Parathyroid adenoma (tissue), 2 donors: ENCODE data around the gene MRPL10.
A peak's percentile ranks its signal among the peaks of the same experiment; 100 is the strongest.

Experiments used
- H2AFZ ChIP-seq: fragments of 300-600 bp; sonication (generic); one replicate; pipeline ENCODE4 v1.7.0; 2017; ENCODE audit warnings: antibody characterized with exemption, mild to moderate bottlenecking
- H3K27ac ChIP-seq: fragments of 300-600 bp; sonication (generic); one replicate; pipeline ENCODE4 v1.7.0; 2017
- H3K27me3 ChIP-seq: fragments of 300-600 bp; sonication (generic); one replicate; pipeline ENCODE4 v1.7.0; 2017; ENCODE audit warnings: low read length; ENCODE audit not compliant: control insufficient read depth, insufficient read depth
- H3K36me3 ChIP-seq: fragments of 300-600 bp; sonication (generic); one replicate; pipeline ENCODE4 v1.7.0; 2017; ENCODE audit warnings: low read length; ENCODE audit not compliant: control insufficient read depth, insufficient read depth
- H3K4me1 ChIP-seq: fragments of 300-600 bp; sonication (generic); one replicate; pipeline ENCODE4 v1.7.0; 2017; ENCODE audit warnings: control low read depth
- H3K4me2 ChIP-seq: fragments of 300-600 bp; sonication (generic); one replicate; pipeline ENCODE4 v1.7.0; 2017; ENCODE audit warnings: low read length
- H3K4me3 ChIP-seq: fragments of 300-600 bp; sonication (generic); one replicate; pipeline ENCODE4 v1.7.0; 2017; ENCODE audit warnings: low read depth, low read length
- H3K79me2 ChIP-seq: fragments of 300-600 bp; sonication (generic); one replicate; pipeline ENCODE4 v1.7.0; 2017; ENCODE audit warnings: control low read depth
- H3K9ac ChIP-seq: fragments of 300-600 bp; sonication (generic); one replicate; pipeline ENCODE4 v1.7.0; 2017; ENCODE audit warnings: mild to moderate bottlenecking
- H3K9me3 ChIP-seq: fragments of 300-600 bp; sonication (generic); one replicate; pipeline ENCODE4 v1.7.0; 2017; ENCODE audit warnings: low read length; ENCODE audit not compliant: control insufficient read depth
- CTCF ChIP-seq: fragments of 300-600 bp; sonication (generic); IDR thresholded peaks from one replicate; pipeline ENCODE4 v1.7.0; 2017; ENCODE audit warnings: antibody characterized with exemption, mild to moderate bottlenecking
- donor health status: primary hyperparathyroidism.

Gene MRPL10

DNA sequence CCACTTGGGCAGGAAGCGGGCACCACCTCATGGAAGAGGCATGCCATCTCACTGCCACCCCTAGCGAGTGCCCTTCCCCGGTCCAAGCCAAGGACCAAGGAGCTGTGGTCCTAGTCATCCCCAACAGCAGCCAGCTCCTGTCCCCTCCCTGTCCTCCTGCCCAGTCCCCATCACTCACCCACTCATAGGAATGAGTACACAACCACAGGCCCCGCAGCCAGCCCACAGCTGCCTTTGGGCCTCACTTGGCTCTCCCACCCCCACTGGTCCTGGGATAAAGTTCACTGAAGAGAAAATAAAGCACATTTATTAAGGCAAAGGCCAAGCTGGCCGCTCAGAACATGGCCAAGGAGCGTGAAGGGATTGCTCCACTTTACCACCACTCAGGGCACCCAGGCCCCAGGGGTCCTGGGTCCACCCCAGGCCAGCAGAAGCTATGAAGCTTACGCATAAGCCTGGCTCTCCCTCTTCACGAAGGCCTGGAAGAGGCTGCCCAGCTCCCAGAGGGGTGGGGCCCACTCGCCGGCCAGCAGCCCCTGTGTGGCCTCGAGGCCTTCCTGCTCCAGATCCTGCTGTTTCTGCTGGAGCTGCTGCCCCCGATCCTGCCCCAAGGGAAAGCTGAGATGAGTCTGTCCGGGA, 6.2 kb upstream of the MRPL10 start:
- H3K36me3 ChIP-seq, result no peaks in the 10 kb centered on the region
- no peaks in the 10 kb centered on the region for H3K79me2 ChIP-seq
- no peak overlapping the region for H3K4me3 ChIP-seq
- no peak overlapping the region for H2AFZ ChIP-seq
- no peak overlapping the region for H3K4me2 ChIP-seq
- no peaks in the 10 kb centered on the region for H3K27me3 ChIP-seq
- TF ChIP-seq CTCF, result no peak
- H3K4me1 ChIP-seq, result peaks cover 18% of the 10 kb centered on the region
- no peak overlapping the region for H3K9ac ChIP-seq
- no peaks in the 10 kb centered on the region for H3K9me3 ChIP-seq
- no peak overlapping the region for H3K27ac ChIP-seq

- H3K4me2 ChIP-seq, result no peak overlapping the region
- H3K4me3 ChIP-seq, result no peak overlapping the region
- H3K9ac ChIP-seq, result no peak overlapping the region
- H3K4me1 ChIP-seq, result peaks cover 16% of the 10 kb centered on the region
- H3K27ac ChIP-seq, result no peak overlapping the region
- no peak for TF ChIP-seq CTCF
- no peaks in the 10 kb centered on the region for H3K9me3 ChIP-seq
- no peak overlapping the region for H2AFZ ChIP-seq
- H3K79me2 ChIP-seq, result no peaks in the 10 kb centered on the region
- no peaks in the 10 kb centered on the region for H3K27me3 ChIP-seq
- no peaks in the 10 kb centered on the region for H3K36me3 ChIP-seq
Observed at GRCh38 chr17:47836601-47837000, 5.3 kb upstream of the MRPL10 start.

GRCh38 chr17:47834756-47835155, 3.4 kb upstream of the MRPL10 start:
- no peak for TF ChIP-seq CTCF
- no peak overlapping the region for H2AFZ ChIP-seq
- peak overlapping the region; percentile 43 for H3K27ac ChIP-seq

DNA sequence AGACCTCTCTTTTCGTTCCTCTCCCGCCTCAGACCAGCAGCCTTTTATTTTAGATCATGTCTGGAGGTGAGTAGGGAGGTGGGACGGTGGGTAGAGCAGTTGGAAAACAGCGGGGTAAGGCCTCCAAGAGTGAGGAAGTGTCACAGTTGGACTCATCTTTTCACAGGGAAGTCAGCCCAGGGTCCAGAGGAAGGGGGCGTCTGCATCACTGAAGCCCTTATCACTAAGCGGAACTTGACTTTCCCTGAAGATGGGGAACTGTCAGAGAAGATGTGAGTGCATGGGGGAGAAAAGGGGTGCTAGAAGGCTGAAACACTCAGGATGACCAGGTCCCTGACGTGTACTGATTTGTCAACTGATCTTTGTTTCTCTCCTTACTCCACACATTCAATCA, 590 bp upstream of the MRPL10 start:
- no peaks in the 10 kb centered on the region for H3K9me3 ChIP-seq
- H3K4me1 ChIP-seq, result peaks cover 11% of the 10 kb centered on the region
- no peaks in the 10 kb centered on the region for H3K36me3 ChIP-seq
- TF ChIP-seq CTCF, result no peak
- H2AFZ ChIP-seq, result peak overlapping the region; percentile 82
- H3K79me2 ChIP-seq, result peaks cover 16% of the 10 kb centered on the region
- no peaks in the 10 kb centered on the region for H3K27me3 ChIP-seq
- no peak overlapping the region for H3K27ac ChIP-seq
- peak overlapping the region; percentile 99 for H3K4me3 ChIP-seq
- peak overlapping the region; percentile 88 for H3K4me2 ChIP-seq
- no peak overlapping the region for H3K9ac ChIP-seq

More at GRCh38 chr17:47834756-47835155, 3.4 kb upstream of the MRPL10 start:
- H3K4me2 ChIP-seq, result no peak overlapping the region
- peaks cover 6% of the 10 kb centered on the region for H3K79me2 ChIP-seq
- H3K9me3 ChIP-seq, result no peaks in the 10 kb centered on the region
- H3K27me3 ChIP-seq, result no peaks in the 10 kb centered on the region
- no peak overlapping the region for H3K4me3 ChIP-seq
- peaks cover 11% of the 10 kb centered on the region for H3K4me1 ChIP-seq
- H3K9ac ChIP-seq, result no peak overlapping the region
- no peaks in the 10 kb centered on the region for H3K36me3 ChIP-seq

- Histone ChIP-seq H3K9me3 (no peaks in the 10 kb centered on the region), H3K9ac (no peak overlapping the region), H3K4me1 (peaks cover 11% of the 10 kb centered on the region), H3K36me3 (no peaks in the 10 kb centered on the region), H3K79me2 (peaks cover 16% of the 10 kb centered on the region), H3K27me3 (no peaks in the 10 kb centered on the region), H2AFZ (peak overlapping the region; percentile 82), H3K4me2 (peak overlapping the region; percentile 95), H3K4me3 (peak overlapping the region; percentile 99), H3K27ac (peak overlapping the region; percentile 41)
- TF ChIP-seq CTCF, result no peak
Observed at GRCh38 chr17:47830396-47831002, 842 bp downstream of the MRPL10 start.
